Psoas muscle (tissue), 8 donors: ENCODE data around the gene CMPK1. TPM values are rescaled to one million over a fixed set of nuclear protein-coding genes. Genes with fewer than 3 reads are reported as not detected.

Experiments
- ATAC-seq, 4 donors: fragments of 200-7000 bp; cut with Tn5 transposase; one replicate each; pipeline ENCODE4 v1.9.1; 2020; ENCODE audit warnings: moderate library complexity in 3 of 4, mild to moderate bottlenecking in 2 of 4
- DNase-seq, 2 donors: peaks; one replicate each; pipeline ENCODE4 v3.0.0-alpha.2; 2020
- H3K27ac ChIP-seq: fragments of 200-600 bp; one replicate; pipeline ENCODE4 v1.8.0; 2022
- H3K27me3 ChIP-seq, 3 donors: fragments of 200-600 bp in 1 of 3; one replicate each; pipeline versions ENCODE4 v1.6.1 to v1.8.0; 2013 to 2022; ENCODE audit warnings: low read length in 2 of 3, mild to moderate bottlenecking in 2 of 3, moderate library complexity in 1 of 3; ENCODE audit not compliant: insufficient read depth in 3 of 3
- H3K36me3 ChIP-seq, 2 donors: fragments of 200-600 bp in 1 of 2; one replicate each; pipeline versions ENCODE4 v1.6.1 to v1.8.0; 2013 to 2022; ENCODE audit warnings: low read depth in 1 of 2, mild to moderate bottlenecking in 1 of 2, moderate library complexity in 1 of 2; ENCODE audit not compliant: insufficient read depth in 1 of 2
- H3K4me1 ChIP-seq: fragments of 200-600 bp; one replicate; pipeline ENCODE4 v1.8.0; 2022
- H3K4me3 ChIP-seq: fragments of 200-600 bp; one replicate; pipeline ENCODE4 v1.8.0; 2022; ENCODE audit warnings: mild to moderate bottlenecking
- H3K9me3 ChIP-seq: fragments of 200-600 bp; one replicate; pipeline ENCODE4 v1.8.0; 2022
- CTCF ChIP-seq: fragments of 200-600 bp; IDR thresholded peaks from one replicate; pipeline ENCODE4 v1.8.0; 2022; ENCODE audit warnings: antibody characterized with exemption
- WGBS, 3 donors: extraction: QIAGEN DNeasy Blood & Tissue Kit; methylation state at CpG; one replicate each; pipeline versions ENCODE4 v1.1.6 to v1.1.7; 2013; 5-methylcytosine and 5-hydroxymethylcytosine counted together
- intact Hi-C, 2 donors: fragments of 100-400 bp; cut with DNase I; formaldehyde crosslinking; loops; one replicate each; pipeline versions ENCODE4 v1.11.0 to v1.14.2; 2022
- polyA plus RNA-seq, 3 donors: library from polyadenylated mRNA; stranded (reverse); fragments of 200-250 nt; gene quantifications; one replicate each; pipeline ENCODE4 v1.2.3, GENCODE V29; 2013
- total RNA-seq, 4 donors: library from RNA; stranded (reverse); fragmentation: NEBNext Ultra II Directional in 2 of 4; extraction: Animal tissue kit (Norgen Biotek cat#: 25700) in 2 of 4; gene quantifications; one replicate each; pipeline versions ENCODE4 v1.2.1 to v1.2.4, GENCODE V29; 2021 to 2023
- donor health status: healthy with polysubstance abuse.
- donor health status: DM: no; HTN: no; CAD: no; lungs with moderate emphysema.
- donor health status: Bipolar disorder and iron deficiency.
- donor health status: healthy.
- donor health status: DM: yes; HTN: yes; CAD: no.
- donor health status: DM: no; HTN: no; CAD: no.
- donor health status: DM: no; HTN: no; CAD: no.
- donor health status: DM: yes; HTN: yes; CAD: no.

The CMPK1 gene
- total and polyA plus RNA-seq, 7 donors, result 37.8 to 114 (median 65.3) TPM

- intact Hi-C loops, result no loop called here
- Histone ChIP-seq H3K9me3 (no peaks in the 10 kb centered on the region), H3K4me1 (peaks cover 8% of the 10 kb centered on the region), H3K36me3 (peaks cover 0 to 9% of the 10 kb centered on the region in 2 donors), H3K4me3 (no peak overlapping the region), H3K27ac (no peak overlapping the region), H3K27me3 (no peaks in the 10 kb centered on the region)
- DNase-seq (no peak), ATAC-seq (no peak)
- WGBS, 3 donors, result 86 to 89% (median 88%) methylated on average over 9 of the region's 9 CpGs
- no peak for TF ChIP-seq CTCF
Observed at GRCh38 chr1:47347735-47348134, 14.1 kb downstream of the CMPK1 start.

GRCh38 chr1:47348246-47348645 lies 14.7 kb downstream of the CMPK1 start:
- no peak for TF ChIP-seq CTCF
- no peak overlapping the region for H3K4me3 ChIP-seq
- H3K36me3 ChIP-seq, result peaks cover 0 to 9% of the 10 kb centered on the region in 2 donors
- no peak overlapping the region for H3K27ac ChIP-seq
- intact Hi-C loops, result no loop called here
- H3K9me3 ChIP-seq, result no peaks in the 10 kb centered on the region
- H3K27me3 ChIP-seq, result no peaks in the 10 kb centered on the region
- ATAC-seq (no peak), DNase-seq (no peak)
- 67 to 83% (median 74%) methylated on average over 1 of the region's 1 CpG for WGBS, 3 donors
- peaks cover 8% of the 10 kb centered on the region for H3K4me1 ChIP-seq

GRCh38 chr1:47351305-47351704 lies 17.7 kb downstream of the CMPK1 start:
- DNase-seq, result no peak
- TF ChIP-seq CTCF, result no peak
- H3K4me3 ChIP-seq, result no peak overlapping the region
- 94 to 98% (median 96%) methylated on average over 2 of the region's 2 CpGs for WGBS, 3 donors
- no peaks in the 10 kb centered on the region for H3K9me3 ChIP-seq
- H3K36me3 ChIP-seq, result peaks cover 0 to 9% of the 10 kb centered on the region in 2 donors
- no peak overlapping the region for H3K27ac ChIP-seq
- no peaks in the 10 kb centered on the region for H3K27me3 ChIP-seq
- intact Hi-C loops, result no loop called here
- peaks cover 8% of the 10 kb centered on the region for H3K4me1 ChIP-seq
- ATAC-seq, result no peak

GRCh38 chr1:47361380-47361779 lies 27.8 kb downstream of the CMPK1 start:
- WGBS, 3 donors, result 74 to 90% (median 89%) methylated on average over 3 of the region's 3 CpGs
- Histone ChIP-seq H3K27ac (no peak overlapping the region), H3K4me3 (no peak overlapping the region), H3K9me3 (no peaks in the 10 kb centered on the region), H3K27me3 (no peaks in the 10 kb centered on the region), H3K36me3 (no peaks in the 10 kb centered on the region), H3K4me1 (no peaks in the 10 kb centered on the region)
- no peak for DNase-seq
- no peak for ATAC-seq
- no peak for TF ChIP-seq CTCF
- intact Hi-C loops, result no loop called here

GRCh38 chr1:47362828-47363227 lies 29.2 kb downstream of the CMPK1 start:
- intact Hi-C loops, result no loop called here
- Histone ChIP-seq H3K27ac (no peak overlapping the region), H3K4me1 (no peaks in the 10 kb centered on the region), H3K4me3 (no peak overlapping the region), H3K9me3 (no peaks in the 10 kb centered on the region), H3K36me3 (no peaks in the 10 kb centered on the region), H3K27me3 (no peaks in the 10 kb centered on the region)
- 89 to 100% (median 95%) methylated on average over 1 of the region's 1 CpG for WGBS, 3 donors
- no peak for ATAC-seq
- TF ChIP-seq CTCF, result no peak
- no peak for DNase-seq
